LNCaP clone FGC (cell line): ENCODE data around the gene HTT.

ENCODE experiments used
- DNase-seq: peaks from one replicate; pipeline ENCODE4 v3.0.0-alpha.2; 2011; ENCODE audit warnings: low read depth
- H3K4me3 ChIP-seq: 2 replicates; pipeline ENCODE4 v1.5.1; 2011; ENCODE audit warnings: mild to moderate bottlenecking, low read depth, low read length, control low read depth
- CTCF ChIP-seq: IDR thresholded peaks from 2 replicates; pipeline ENCODE4 v1.5.1; 2012; ENCODE audit warnings: mild to moderate bottlenecking; ENCODE audit not compliant: control insufficient read depth, insufficient read depth; ENCODE audit errors: extremely low read depth

Gene HTT

GRCh38 chr4:3200423-3201090 is 126.1 kb downstream of the HTT start:
- DNase-seq, result no peak
- no peak for TF ChIP-seq CTCF
- H3K4me3 ChIP-seq, result no peak overlapping the region

- no peak overlapping the region for H3K4me3 ChIP-seq
- no peak for TF ChIP-seq CTCF
- no peak for DNase-seq
Observed at GRCh38 chr4:3201718-3202702, 127.5 kb downstream of the HTT start.

- H3K4me3 ChIP-seq, result no peak overlapping the region
- no peak for DNase-seq
- no peak for TF ChIP-seq CTCF
Observed at GRCh38 chr4:3202836-3203820, 128.6 kb downstream of the HTT start.

GRCh38 chr4:3203971-3204431 is 129.5 kb downstream of the HTT start:
- no peak overlapping the region for H3K4me3 ChIP-seq
- no peak for TF ChIP-seq CTCF
- DNase-seq, result no peak

- TF ChIP-seq CTCF, result no peak
- no peak overlapping the region for H3K4me3 ChIP-seq
- DNase-seq, result no peak
Observed at GRCh38 chr4:3205995-3206394, 131.5 kb downstream of the HTT start.

GRCh38 chr4:3206439-3207100 is 132.1 kb downstream of the HTT start:
- no peak for TF ChIP-seq CTCF
- no peak overlapping the region for H3K4me3 ChIP-seq
- DNase-seq, result no peak
